ENCODE measurements around the gene WFS1.

Gene WFS1

DNA sequence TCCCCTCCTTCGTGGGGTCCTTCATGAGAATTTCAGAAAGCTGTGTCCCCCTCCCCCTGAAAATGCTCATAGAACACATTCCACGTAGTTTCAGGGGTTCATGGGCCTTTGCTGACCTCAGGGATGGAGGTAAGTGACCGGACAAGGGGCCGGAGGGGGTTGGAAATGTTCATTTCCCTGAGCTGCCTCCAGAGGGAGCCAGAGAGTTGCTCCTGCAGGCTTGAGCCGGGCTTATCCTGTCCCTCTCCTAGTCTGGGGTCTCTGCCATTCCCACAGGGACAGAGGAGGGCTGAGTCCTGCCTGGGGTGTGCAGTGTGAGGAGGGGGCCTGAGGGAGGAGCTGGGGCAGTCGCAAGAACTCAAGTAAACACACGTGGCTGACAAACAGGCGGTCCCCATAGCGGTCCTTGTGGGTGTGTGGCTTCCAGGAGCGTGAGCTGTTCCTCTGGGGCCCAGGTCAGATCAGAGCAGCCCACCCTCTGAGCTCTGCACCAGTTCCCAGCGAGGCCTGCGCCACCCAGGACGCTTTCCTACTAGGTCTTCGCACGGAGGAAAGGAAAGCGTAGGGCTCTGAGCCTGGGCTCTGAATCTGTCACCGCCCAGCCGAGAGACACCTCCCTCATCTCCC lies 62.5 kb downstream of the WFS1 start:
- no peak overlapping the region for H3K4me3 ChIP-seq (replicated peaks in 1 of 2; ENCODE audit: low read depth in 2 of 2, low read length in 2 of 2)
- DNase-seq (ENCODE audit: low read depth in 2 of 2), result peak; percentile 33 to 48
- TF ChIP-seq CTCF (IDR thresholded peaks at IDR 0.05; ENCODE audit: low read depth, low read length), result peak; percentile 90

- no peak overlapping the region for H3K4me3 ChIP-seq (replicated peaks in 1 of 2; ENCODE audit: low read depth in 2 of 2, low read length in 2 of 2)
- no peak for TF ChIP-seq CTCF (IDR thresholded peaks at IDR 0.05; ENCODE audit: low read depth, low read length)
- no peak for DNase-seq (ENCODE audit: low read depth in 2 of 2)
These were observed 63.0 kb downstream of the WFS1 start for GRCh38 chr4:6332669-6333050.

DNA sequence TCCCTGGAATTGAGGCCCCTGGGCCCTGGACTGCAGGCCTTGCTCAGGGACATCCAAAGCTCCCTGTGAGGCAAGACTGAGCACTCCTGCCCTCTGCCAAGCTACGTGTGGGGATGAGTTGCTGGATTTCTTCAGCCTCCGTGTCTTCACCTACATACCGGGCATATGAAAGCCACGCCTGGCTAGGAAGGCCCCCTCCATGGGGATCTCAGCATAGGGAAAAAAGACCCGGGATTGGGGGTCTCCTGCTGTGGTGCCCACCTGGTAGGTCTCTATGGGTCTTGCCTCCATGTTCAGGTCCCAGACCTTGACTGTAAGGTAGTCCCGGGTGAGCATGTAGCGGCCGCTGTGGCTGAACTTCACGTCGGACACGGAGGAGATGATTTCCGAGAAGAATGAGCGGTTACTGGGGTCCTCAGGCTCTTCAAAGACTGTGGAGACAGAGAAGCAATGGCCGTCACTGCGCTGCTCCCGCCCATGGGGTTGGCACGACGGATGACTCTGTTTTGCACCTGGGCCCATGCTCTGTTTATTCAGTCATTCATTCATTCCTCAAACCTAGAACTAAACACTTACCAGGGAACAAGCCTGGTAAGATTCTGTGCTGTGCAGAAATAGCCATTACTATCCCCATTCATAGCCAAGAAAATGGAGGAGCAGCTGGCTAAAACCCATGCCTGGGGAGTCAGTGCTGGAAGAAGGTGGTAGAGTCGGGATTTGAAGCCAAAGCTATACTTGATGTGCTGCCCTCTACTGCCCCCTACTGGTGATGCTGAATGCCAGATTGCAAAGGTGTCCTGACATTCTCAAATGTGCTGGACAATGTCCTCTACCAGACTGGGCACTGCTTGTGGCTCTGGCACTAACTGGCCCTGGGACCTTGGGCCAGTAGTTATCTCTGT lies 63.9 kb downstream of the WFS1 start:
- DNase-seq (ENCODE audit: low read depth in 2 of 2), result peak; percentile 10 to 39
- TF ChIP-seq CTCF (IDR thresholded peaks at IDR 0.05; ENCODE audit: low read depth, low read length), result peak; percentile 73

DNA sequence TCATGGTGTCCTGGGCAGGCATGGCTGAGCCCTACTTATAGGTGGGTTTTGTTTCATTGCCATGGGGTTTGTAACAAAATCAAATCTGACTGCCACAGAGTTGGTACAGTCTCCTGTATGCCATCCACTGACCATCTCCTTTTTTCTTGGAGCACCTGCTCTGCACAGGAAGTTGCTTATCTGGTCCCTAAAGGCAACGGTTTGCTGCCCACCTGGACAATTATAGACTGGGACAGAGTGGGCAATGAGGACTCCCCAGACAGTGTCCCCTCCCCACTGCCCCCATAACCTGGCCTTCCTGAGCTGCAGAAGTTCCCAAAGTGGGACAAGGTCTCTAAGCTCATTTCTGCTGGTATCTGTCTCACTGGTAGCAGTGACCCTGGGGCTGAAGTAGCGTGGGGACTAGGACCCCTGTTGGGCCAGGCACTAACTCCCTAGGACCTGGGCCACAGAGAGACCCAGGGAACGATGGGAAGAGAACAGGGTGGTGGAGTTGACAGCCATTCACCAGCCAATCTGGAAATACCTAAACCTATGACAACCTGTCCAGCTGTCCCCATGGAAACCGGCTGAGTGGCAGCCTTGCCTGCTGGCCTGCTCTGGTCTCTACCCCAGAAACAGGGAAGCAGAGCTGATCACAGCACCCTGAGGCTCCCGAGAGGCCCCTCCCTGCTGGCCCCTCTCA lies 64.7 kb downstream of the WFS1 start:
- no peak overlapping the region for H3K4me3 ChIP-seq (replicated peaks in 1 of 2; ENCODE audit: low read depth in 2 of 2, low read length in 2 of 2)
- DNase-seq (ENCODE audit: low read depth in 2 of 2), result no peak
- no peak for TF ChIP-seq CTCF (IDR thresholded peaks at IDR 0.05; ENCODE audit: low read depth, low read length)

More for the DNA sequence above, 63.9 kb downstream of the WFS1 start:
- no peak overlapping the region for H3K4me3 ChIP-seq (replicated peaks in 1 of 2; ENCODE audit: low read depth in 2 of 2, low read length in 2 of 2)

DNA sequence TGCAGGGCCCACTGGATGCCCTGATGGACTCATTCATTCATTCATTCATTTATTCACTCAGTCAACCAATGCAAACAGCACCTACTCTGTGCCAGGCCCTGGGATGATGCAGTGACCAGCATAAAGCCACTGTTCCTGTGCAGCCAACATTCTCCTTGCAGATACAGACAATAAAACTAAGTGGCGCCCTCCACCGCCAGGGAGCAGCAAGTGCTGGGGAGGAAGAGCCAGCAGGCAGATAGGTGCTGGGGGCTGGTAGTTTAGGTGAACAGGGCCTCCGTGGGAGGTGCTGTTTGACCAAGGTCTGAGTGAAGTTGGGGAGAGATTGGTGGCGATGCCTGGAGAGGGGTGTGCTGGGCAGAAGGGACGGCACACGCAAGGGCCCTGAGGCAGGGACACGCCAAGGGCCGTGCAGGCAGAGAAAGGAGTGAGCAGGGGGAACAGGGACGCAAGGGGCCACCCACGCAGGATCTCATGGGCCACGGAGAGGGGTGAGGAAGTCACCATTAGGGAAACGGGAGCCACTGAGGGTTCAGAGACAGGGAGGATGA lies 65.5 kb downstream of the WFS1 start:
- no peak for TF ChIP-seq CTCF (IDR thresholded peaks at IDR 0.05; ENCODE audit: low read depth, low read length)
- H3K4me3 ChIP-seq (replicated peaks in 1 of 2; ENCODE audit: low read depth in 2 of 2, low read length in 2 of 2), result no peak overlapping the region
- no peak for DNase-seq (ENCODE audit: low read depth in 2 of 2)

GRCh38 chr4:6336166-6336565 lies 66.5 kb downstream of the WFS1 start:
- no peak for TF ChIP-seq CTCF (IDR thresholded peaks at IDR 0.05; ENCODE audit: low read depth, low read length)
- DNase-seq (ENCODE audit: low read depth in 2 of 2), result no peak
- H3K4me3 ChIP-seq (replicated peaks in 1 of 2; ENCODE audit: low read depth in 2 of 2, low read length in 2 of 2), result no peak overlapping the region

Measured in cardiac fibroblast (primary cell).